Spleen (tissue), 7 donors: ENCODE data around the gene VSX2.

Source experiments
- CTCF ChIP-seq, 11 experiments: fragments of 200-600 bp in 7 of 11; fragments of 450-650 bp in 4 of 11; sonication (generic) in 4 of 11; IDR thresholded peaks in 8 of 11; conservative IDR thresholded peaks in 3 of 11; 1 replicate in 7 of 11; 2 replicates in 4 of 11; pipeline versions ENCODE4 v1.4.0 to v1.8.0; 2016 to 2021; ENCODE audit warnings: antibody characterized with exemption in 11 of 11, inconsistent platforms in 4 of 11, mild to moderate bottlenecking in 1 of 11
- POLR2A ChIP-seq, 3 donors: fragments of 450-650 bp; IDR thresholded peaks; one replicate each; pipeline ENCODE4 v1.5.1; 2017; ENCODE audit warnings: antibody characterized with exemption in 3 of 3, mild to moderate bottlenecking in 1 of 3
- POLR2AphosphoS5 ChIP-seq, 3 donors: sonication (generic); formaldehyde crosslinking; IDR thresholded peaks; one replicate each; pipeline ENCODE4 v1.5.1; 2017; ENCODE audit warnings: antibody characterized with exemption in 3 of 3
- donor health status: DM: no; HTN: no; CAD: no; lungs with moderate emphysema.
- donor health status: DM: no; HTN: no; CAD: no.
- donor health status: DM: no; HTN: no; CAD: no.

- TF ChIP-seq CTCF (IDR thresholded peaks at IDR 0.05 in 8 of 11, conservative IDR thresholded peaks at IDR 0.05 in 3 of 11), result no peak
- TF ChIP-seq POLR2A (IDR thresholded peaks at IDR 0.05), result no peak
- no peak for TF ChIP-seq POLR2AphosphoS5 (IDR thresholded peaks at IDR 0.05)
Measured at GRCh38 chr14:74219277-74220205, 19.7 kb upstream of the VSX2 start.
